HepG2 (cell line): ENCODE measurements around the gene NUDT9. TPM values are rescaled to one million over a fixed set of nuclear protein-coding genes. Genes with fewer than 3 reads are reported as not detected.
"Not testable (repeated sequence)": the region's sequence is repeated elsewhere in the genome, so short reads cannot be mapped to it uniquely, and the experiment has no call there.

Experiments used
- ATAC-seq: fragments of 200-7000 bp; cut with Tn5 transposase; 3 replicates; pipeline ENCODE4 v1.9.1; 2020; ENCODE audit warnings: mild to moderate bottlenecking, moderate library complexity
- BruUV-seq: library from RNA; stranded (reverse); fragments of 400-500 nt; replicated peaks from 2 replicates; lab custom pipeline; 2021; lab: Mats Ljungman, UMichigan
- CTCF ChIA-PET: fragments of 300-600 bp; formaldehyde crosslinking; extraction: SDS; loops from one replicate; lab custom pipeline; 2021; ENCODE audit warnings: low total read pairs, inconsistent platforms, low intra/inter-chr PET ratio; lab: Yijun Ruan, JAX
- POLR2A ChIA-PET: fragments of 350-600 bp; sonication (Branson Sonifier 250); formaldehyde crosslinking; loops from one replicate; lab custom pipeline; 2020; ENCODE audit warnings: antibody characterized with exemption, inconsistent platforms; lab: Yijun Ruan, JAX
- DNase-seq: peaks from one replicate; pipeline ENCODE4 v3.0.0-alpha.2; 2015; ENCODE audit warnings: low spot score
- FAIRE-seq: peaks from 3 replicates; lab custom pipeline; 2011; peaks lifted over from hg19 to GRCh38; lab: Jason Lieb, UNC
- H2AFZ ChIP-seq: one replicate; pipeline ENCODE4 v1.6.1; 2011; ENCODE audit warnings: low read length, inconsistent platforms
- H3K27ac ChIP-seq: fragments of 300-600 bp; 3 replicates; pipeline ENCODE4 v1.8.0; 2011; ENCODE audit warnings: mixed run types, mild to moderate bottlenecking, mixed read lengths, low read length, inconsistent platforms; ENCODE audit not compliant: insufficient read depth; ENCODE audit errors: extremely low read length
- H3K27me3 ChIP-seq, 2 experiments: fragments of 200-600 bp in 1 of 2; 2 replicates in 1 of 2; 3 replicates in 1 of 2; pipeline versions ENCODE4 v1.6.0 to v1.8.0; 2011; ENCODE audit warnings: low read length in 2 of 2, mild to moderate bottlenecking in 2 of 2, moderate library complexity in 2 of 2, inconsistent platforms in 1 of 2; ENCODE audit not compliant: insufficient read depth in 2 of 2, control insufficient read depth in 1 of 2
- H3K36me3 ChIP-seq, 2 experiments: fragments of 200-600 bp in 1 of 2; replicated peaks in 1 of 2; 2 replicates in 1 of 2; 3 replicates in 1 of 2; pipeline versions ENCODE4 v1.5.1 to v1.8.0; 2011; ENCODE audit warnings: low read length in 2 of 2, inconsistent platforms in 1 of 2; ENCODE audit not compliant: insufficient read depth in 2 of 2, control insufficient read depth in 1 of 2
- H3K4me1 ChIP-seq: 2 replicates; pipeline ENCODE4 v1.5.1; 2012; ENCODE audit warnings: low read length, inconsistent platforms; ENCODE audit not compliant: insufficient read depth
- H3K4me2 ChIP-seq: 2 replicates; pipeline ENCODE4 v1.6.0; 2011; ENCODE audit warnings: low read depth, low read length, inconsistent platforms
- H3K4me3 ChIP-seq, 3 experiments: fragments of 200-600 bp in 1 of 3; sonication (generic), shearing (Covaris generic) in 1 of 3; replicated peaks in 1 of 3; 2 replicates each; pipeline ENCODE4 v1.5.1; 2011 to 2016; ENCODE audit warnings: low read length in 3 of 3, inconsistent platforms in 2 of 3, low read depth in 2 of 3, mild to moderate bottlenecking in 2 of 3, control low read depth in 1 of 3, mixed read lengths in 1 of 3; ENCODE audit not compliant: insufficient read depth in 1 of 3
- H3K79me2 ChIP-seq: one replicate; pipeline ENCODE4 v1.6.1; 2011; ENCODE audit warnings: low read length, inconsistent platforms; ENCODE audit not compliant: insufficient read depth
- H3K9ac ChIP-seq: 2 replicates; pipeline ENCODE4 v1.6.0; 2011; ENCODE audit warnings: mild to moderate bottlenecking, low read depth, low read length, inconsistent platforms; ENCODE audit not compliant: insufficient read depth
- H3K9me3 ChIP-seq: 2 replicates; pipeline ENCODE4 v1.5.1; 2012; ENCODE audit warnings: mild to moderate bottlenecking, low read length
- H4K20me1 ChIP-seq: 2 replicates; pipeline ENCODE4 v1.6.0; 2011; ENCODE audit warnings: inconsistent platforms, mild to moderate bottlenecking, low read length, moderate library complexity; ENCODE audit not compliant: insufficient read depth
- CEBPB ChIP-seq: IDR thresholded peaks from 2 replicates; pipeline ENCODE4 v1.6.1; 2011; ENCODE audit warnings: low read depth, low read length, improper control_type of control experiment, borderline replicate concordance
- ELF3 ChIP-seq: IDR thresholded peaks from 2 replicates; pipeline ENCODE4 v1.6.1; 2016; ENCODE audit warnings: missing genetic modification reagents, missing compliant biosample characterization
- FOXA3 ChIP-seq: IDR thresholded peaks from 2 replicates; pipeline ENCODE4 v1.6.1; 2016; ENCODE audit warnings: missing genetic modification reagents, missing compliant biosample characterization
- HNRNPUL1 ChIP-seq: fragments of 200-400 bp; formaldehyde crosslinking; IDR thresholded peaks from 2 replicates; pipeline ENCODE4 v1.6.1; 2017; ENCODE audit warnings: low read depth, mild to moderate bottlenecking, low read length, moderate library complexity
- KLF9 ChIP-seq: IDR thresholded peaks from 2 replicates; pipeline ENCODE4 v1.6.1; 2016; ENCODE audit warnings: low read depth
- PCBP2 ChIP-seq: fragments of 200-400 bp; formaldehyde crosslinking; optimal IDR thresholded peaks from 2 replicates; pipeline ENCODE3; 2018; ENCODE audit warnings: low read length, low read depth; ENCODE audit not compliant: poor library complexity, severe bottlenecking
- STAG1 ChIP-seq: sonication (generic); formaldehyde crosslinking; IDR thresholded peaks from 2 replicates; pipeline ENCODE4 v1.4.0; 2020; ENCODE audit warnings: missing genetic modification reagents
- ZBTB7B ChIP-seq: sonication (generic); formaldehyde crosslinking; IDR thresholded peaks from 2 replicates; pipeline ENCODE4 v1.4.0; 2020; ENCODE audit warnings: missing genetic modification reagents
- ZNF296 ChIP-seq: sonication (generic); formaldehyde crosslinking; conservative IDR thresholded peaks from 2 replicates; pipeline ENCODE4 v1.5.0; 2020; ENCODE audit warnings: mild to moderate bottlenecking, missing genetic modification reagents
- ZNF33A ChIP-seq: sonication (generic); formaldehyde crosslinking; IDR thresholded peaks from 2 replicates; pipeline ENCODE4 v1.5.1; 2020; ENCODE audit warnings: missing genetic modification reagents, mild to moderate bottlenecking, moderate library complexity, borderline replicate concordance
- ZNF790 ChIP-seq: sonication (generic); formaldehyde crosslinking; IDR thresholded peaks from 2 replicates; pipeline ENCODE4 v1.8.0; 2022; ENCODE audit warnings: missing genetic modification reagents, mild to moderate bottlenecking, borderline replicate concordance
- WGBS: methylation state at CpG from one replicate; pipeline ENCODE4 v1.1.6; 2017; ENCODE audit warnings: low lambda C conversion rate; 5-methylcytosine and 5-hydroxymethylcytosine counted together
- in situ Hi-C: cut with HindIII; loops from 2 replicates; pipeline ENCODE4 v1.10.0; 2017; ENCODE audit warnings: low pct_unique_long_range_greater_than_20kb; ENCODE audit not compliant: extremely low pct_ligation_motif_present
- intact Hi-C: fragments of 100-400 bp; cut with micrococcal nuclease; formaldehyde crosslinking; loops from one replicate; pipeline ENCODE4 v1.10.0; 2022; ENCODE audit not compliant: unreplicated experiment
- polyA plus RNA-seq, 8 experiments: library from polyadenylated mRNA; depleted of rRNA in 3 of 8; stranded (reverse) in 7 of 8; unstranded in 1 of 8; fragments of >200 nt; fragmentation: Illumina TruSeq in 4 of 8; extraction: Trizol in 4 of 8; gene quantifications; 2 replicates each; pipeline versions ENCODE4 v1.2.1 to v1.2.3, GENCODE V29; 2011 to 2016; ENCODE audit warnings: low read depth in 4 of 8, missing spikeins in 1 of 8, mixed read lengths in 1 of 8; ENCODE audit not compliant: insufficient read depth in 1 of 8
- total RNA-seq, 5 experiments: library from RNA; depleted of rRNA; stranded (reverse); fragments of >200 nt; fragmentation: Illumina TruSeq; extraction: Trizol; gene quantifications; 2 replicates each; pipeline ENCODE4 v1.2.3, GENCODE V29; 2016; ENCODE audit warnings: low read depth in 1 of 5
- TF ChIP-seq, protein P1 (sequence below): sonication (generic); formaldehyde crosslinking; IDR thresholded peaks from 2 replicates; pipeline ENCODE4 v1.8.1; 2023; ENCODE audit warnings: missing genetic modification reagents, inconsistent platforms, borderline replicate concordance
- TF ChIP-seq, protein P2 (sequence below): fragments of 450-650 bp; IDR thresholded peaks from 2 replicates; pipeline ENCODE4 v1.6.1; 2017

The NUDT9 gene
- total and polyA plus RNA-seq, 2 of the 13 experiments (the other 11 are each of a cell fraction or from before 2014, with no cell fraction given), result 10.4 to 12.3 TPM

DNA sequence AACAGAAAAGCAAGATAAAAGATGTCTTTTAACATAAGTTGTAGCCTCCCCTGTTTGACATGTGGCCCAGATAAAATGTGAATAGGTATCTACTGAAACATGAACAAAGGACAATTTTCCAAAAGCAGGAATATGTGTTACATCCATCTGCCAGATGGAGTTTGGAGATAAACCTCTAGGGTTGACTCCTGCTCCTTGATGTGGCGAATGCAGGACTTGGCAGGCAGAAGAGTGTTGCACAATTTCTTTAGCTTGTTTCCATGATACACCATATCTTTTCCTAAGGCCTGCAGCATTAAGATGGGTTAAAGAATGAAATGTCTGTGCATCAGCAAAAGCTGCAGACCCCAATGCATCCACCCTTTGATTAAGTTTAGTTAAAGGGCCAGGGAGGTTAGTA lies 18.6 kb upstream of the NUDT9 start:
- H3K36me3 ChIP-seq, H2AFZ ChIP-seq, H3K4me2 ChIP-seq, H3K9ac ChIP-seq, H3K79me2 ChIP-seq, H3K27ac ChIP-seq, ATAC-seq, FAIRE-seq, H3K4me3 ChIP-seq, H3K27me3 ChIP-seq, in situ Hi-C loops, BruUV-seq, DNase-seq, intact Hi-C loops, POLR2A ChIA-PET, H3K9me3 ChIP-seq, H4K20me1 ChIP-seq, CTCF ChIA-PET: not testable (repeated sequence)
- peak; percentile 51; the same call in 1 of the 2 replicates for TF ChIP-seq CEBPB
- H3K4me1 ChIP-seq, result peaks cover 14% of the 10 kb centered on the region
- WGBS, result 43% methylated on average over 1 of the region's 1 CpG

DNA sequence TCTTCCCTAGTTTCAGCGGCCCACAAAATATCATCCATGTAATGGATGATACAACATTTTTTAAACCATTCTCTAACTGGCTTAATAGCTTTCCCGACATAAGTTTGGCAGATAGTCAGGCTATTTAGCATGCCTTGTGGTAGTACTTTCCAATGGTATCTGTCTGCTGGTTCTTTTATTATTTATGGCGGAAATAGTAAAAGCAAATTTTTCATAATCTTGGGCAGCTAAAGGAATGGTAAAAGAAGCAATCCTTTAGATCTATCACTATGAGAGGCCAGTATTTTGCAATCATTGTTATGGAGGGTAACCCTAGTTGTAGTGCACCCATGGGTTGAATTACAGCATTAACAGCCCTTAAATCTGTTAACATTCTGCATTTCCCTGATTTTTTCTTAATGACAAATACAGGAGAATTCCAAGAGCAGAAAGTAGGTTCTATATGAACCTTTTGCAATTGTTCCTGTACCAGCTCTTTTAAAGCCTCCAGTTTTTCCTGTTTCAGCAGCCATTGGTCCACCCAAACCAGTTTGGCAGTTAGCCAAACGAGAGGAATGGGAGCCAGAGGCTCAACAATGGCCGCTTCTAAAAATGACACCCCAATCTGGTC lies 17.1 kb upstream of the NUDT9 start:
- POLR2A ChIA-PET, result interaction anchor here (1.5 kb wide), 1 partner anchor 17 kb away, joined by 4 read pairs; the partner anchor contains the start of gene NUDT9
- no peak for FAIRE-seq
- no peak overlapping the region for H3K9ac ChIP-seq
- H3K4me2 ChIP-seq, result no peak overlapping the region
- in situ Hi-C loops, result no loop called here
- H3K79me2 ChIP-seq, result no peaks in the 10 kb centered on the region
- BruUV-seq, result no TSS peak
- H3K4me1 ChIP-seq, result peaks cover 30% of the 10 kb centered on the region
- no peak overlapping the region for H3K4me3 ChIP-seq
- H4K20me1 ChIP-seq, result no peaks in the 10 kb centered on the region
- TF ChIP-seq ZNF790 (CRISPR knock-in tag) (no peak), KLF9 (CRISPR knock-in tag) (no peak), ZBTB7B (CRISPR knock-in tag) (no peak), FOXA3 (no peak), ZNF33A (CRISPR knock-in tag) (no peak), ELF3 (CRISPR knock-in tag) (no peak), STAG1 (CRISPR knock-in tag) (no peak), HNRNPUL1 (no peak), ZNF296 (CRISPR knock-in tag) (no peak), PCBP2 (no peak)
- TF ChIP-seq, protein P1, sequence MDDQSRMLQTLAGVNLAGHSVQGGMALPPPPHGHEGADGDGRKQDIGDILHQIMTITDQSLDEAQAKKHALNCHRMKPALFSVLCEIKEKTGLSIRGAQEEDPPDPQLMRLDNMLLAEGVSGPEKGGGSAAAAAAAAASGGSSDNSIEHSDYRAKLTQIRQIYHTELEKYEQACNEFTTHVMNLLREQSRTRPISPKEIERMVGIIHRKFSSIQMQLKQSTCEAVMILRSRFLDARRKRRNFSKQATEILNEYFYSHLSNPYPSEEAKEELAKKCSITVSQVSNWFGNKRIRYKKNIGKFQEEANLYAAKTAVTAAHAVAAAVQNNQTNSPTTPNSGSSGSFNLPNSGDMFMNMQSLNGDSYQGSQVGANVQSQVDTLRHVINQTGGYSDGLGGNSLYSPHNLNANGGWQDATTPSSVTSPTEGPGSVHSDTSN (CRISPR knock-in tag), result no peak
- TF ChIP-seq, protein P2, sequence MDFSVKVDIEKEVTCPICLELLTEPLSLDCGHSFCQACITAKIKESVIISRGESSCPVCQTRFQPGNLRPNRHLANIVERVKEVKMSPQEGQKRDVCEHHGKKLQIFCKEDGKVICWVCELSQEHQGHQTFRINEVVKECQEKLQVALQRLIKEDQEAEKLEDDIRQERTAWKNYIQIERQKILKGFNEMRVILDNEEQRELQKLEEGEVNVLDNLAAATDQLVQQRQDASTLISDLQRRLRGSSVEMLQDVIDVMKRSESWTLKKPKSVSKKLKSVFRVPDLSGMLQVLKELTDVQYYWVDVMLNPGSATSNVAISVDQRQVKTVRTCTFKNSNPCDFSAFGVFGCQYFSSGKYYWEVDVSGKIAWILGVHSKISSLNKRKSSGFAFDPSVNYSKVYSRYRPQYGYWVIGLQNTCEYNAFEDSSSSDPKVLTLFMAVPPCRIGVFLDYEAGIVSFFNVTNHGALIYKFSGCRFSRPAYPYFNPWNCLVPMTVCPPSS, result no peak
- WGBS, result 83% methylated on average over 5 of the region's 5 CpGs
- intact Hi-C loops, result no loop called here
- no peaks in the 10 kb centered on the region for H3K36me3 ChIP-seq
- no peak for DNase-seq
- CTCF ChIA-PET, result no interaction called here
- no peak overlapping the region for H3K27ac ChIP-seq
- no peak overlapping the region for H2AFZ ChIP-seq
- no peaks in the 10 kb centered on the region for H3K9me3 ChIP-seq
- no peak for ATAC-seq
- no peaks in the 10 kb centered on the region; a peak in 1 of 5 replicates for H3K27me3 ChIP-seq
